OCI-M2 (cell line): ENCODE results near the gene ASB14.
"Not testable (repeated sequence)": the region's sequence is repeated elsewhere in the genome, so short reads cannot be mapped to it uniquely, and the experiment has no call there.

Source experiments
- DNase-seq: peaks from one replicate; lab custom pipeline; 2025; ENCODE audit not compliant: unreplicated experiment; lab: John Stamatoyannopoulos, UW

The ASB14 gene

DNA sequence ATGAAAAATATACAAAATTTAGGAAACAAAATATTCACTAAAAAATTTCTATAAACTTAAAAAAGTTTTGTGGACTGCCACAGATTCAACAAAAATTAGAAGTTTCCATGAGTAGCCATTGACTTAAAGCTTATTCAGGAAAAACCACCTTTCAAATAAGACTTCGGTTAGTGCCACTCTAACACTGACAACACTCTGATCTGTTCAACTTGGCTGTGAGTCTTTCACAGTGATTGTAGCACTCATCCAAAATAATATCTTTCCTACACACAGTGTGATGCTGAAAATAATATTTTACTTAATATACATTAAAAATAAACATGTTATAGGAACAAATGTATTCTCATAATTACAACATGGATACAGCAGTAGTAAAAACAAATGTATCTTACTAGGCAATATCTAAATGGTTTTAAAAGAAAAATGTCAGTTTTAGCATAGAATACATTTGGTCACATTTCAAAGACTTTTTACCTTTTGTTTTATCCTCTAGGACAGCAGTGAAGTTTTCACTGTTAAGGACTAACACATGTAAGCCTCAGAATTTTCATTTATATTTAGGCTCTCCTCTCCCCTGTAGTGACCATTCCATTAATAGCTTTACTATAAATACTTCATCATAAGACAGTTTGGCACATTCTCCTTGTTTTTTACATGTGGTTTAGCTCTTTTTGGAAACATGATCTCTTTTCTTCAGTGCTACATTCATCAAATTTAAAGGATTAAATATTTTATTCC lies at the start of gene ASB14:
Gene ASB14, minus strand, starts transcription at position 527 of the 738 bp plus-strand sequence. CDS start 652 bp downstream, outside the sequence.
- no peak for DNase-seq

DNA sequence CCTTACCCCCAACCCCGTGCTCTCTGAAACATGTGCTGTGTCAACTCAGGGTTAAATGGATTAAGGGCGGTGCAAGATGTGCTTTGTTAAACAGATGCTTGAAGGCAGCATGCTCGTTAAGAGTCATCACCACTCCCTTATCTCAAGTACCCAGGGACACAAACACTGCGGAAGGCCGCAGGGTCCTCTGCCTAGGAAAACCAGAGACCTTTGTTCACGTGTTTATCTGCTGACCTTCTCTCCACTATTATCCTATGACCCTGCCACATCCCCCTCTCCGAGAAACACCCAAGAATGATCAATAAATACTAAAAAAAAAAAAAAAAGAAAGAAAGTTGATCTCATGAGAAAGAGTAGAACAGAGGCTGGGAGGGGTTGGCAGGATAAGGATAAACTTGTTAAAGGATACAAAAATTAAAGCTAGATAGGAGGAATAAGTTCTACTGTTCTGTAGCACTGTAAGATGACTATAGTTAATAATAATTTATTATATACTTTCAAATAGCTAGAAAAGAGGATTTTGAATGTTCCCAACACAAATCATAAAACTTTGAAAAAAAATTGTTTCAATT lies 46.7 kb upstream of the ASB14 start:
- DNase-seq, result not testable (repeated sequence)

DNA sequence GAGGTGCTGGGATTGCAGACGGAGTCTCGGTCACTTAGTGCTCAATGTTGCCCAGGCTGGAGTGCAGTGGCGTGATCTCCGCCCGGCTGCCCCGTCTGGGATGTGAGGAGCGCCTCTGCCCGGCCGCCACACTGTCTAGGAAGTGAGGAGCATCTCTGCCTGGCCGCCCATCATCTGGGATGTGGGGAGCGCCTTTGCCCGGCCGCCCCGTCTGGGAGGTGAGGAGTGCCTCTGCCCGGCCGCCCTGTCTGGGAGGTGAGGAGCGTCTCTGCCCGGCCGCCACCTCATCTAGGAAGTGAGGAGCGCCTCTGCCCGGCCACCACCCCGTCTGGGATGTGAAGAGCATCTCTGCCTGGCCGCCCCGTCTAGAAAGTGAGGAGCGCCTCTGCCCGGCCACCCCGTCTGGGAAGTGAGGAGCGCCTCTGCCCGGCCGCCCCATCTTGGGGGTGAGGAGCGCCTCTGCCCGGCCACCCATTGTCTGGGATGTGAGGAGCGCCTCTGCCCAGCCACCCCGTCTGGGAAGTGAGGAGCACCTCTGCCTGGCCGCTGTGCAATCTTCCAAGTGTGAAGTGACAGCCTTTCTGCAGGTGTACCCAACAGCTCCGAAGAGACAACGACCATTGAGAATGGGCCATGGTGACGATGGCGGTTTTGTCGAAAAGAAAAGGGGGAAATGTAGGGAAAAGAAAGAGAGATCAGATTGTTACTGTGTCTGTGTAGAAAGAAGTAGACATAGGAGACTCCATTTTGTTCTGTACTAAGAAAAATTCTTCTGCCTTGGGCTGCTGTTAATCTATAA lies 46.0 kb upstream of the ASB14 start:
- not testable (repeated sequence) for DNase-seq

DNA sequence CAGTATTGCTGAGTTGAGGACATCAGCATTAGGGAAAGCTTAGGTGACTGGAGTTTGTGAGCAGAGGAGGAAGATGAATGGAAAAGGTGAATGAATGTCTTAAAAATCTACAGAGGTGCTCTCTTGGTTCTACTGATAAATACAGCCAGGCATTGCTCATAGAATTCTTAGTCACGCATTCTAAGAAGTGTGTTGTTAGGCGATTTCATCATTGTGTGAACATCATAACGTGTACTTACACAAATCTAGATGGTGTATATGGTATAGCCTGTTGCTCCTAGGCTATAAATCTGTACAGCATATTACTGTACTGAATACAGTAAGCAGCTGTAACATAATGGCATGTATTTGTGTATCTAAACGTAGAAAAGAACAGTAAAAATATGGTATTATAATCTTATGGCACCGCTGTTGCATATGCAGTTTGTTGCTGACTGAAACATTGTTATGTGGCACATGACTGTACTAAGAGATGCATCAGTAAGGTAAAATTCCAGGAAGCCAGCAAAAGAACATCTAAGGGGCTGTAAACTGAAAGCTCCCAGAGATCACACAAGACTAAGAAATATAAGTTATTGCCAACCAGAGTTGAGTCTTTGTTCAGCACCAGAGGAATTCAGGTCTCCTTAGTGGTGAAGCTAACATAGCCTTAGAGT lies 42.9 kb upstream of the ASB14 start:
- DNase-seq, result no peak

DNA sequence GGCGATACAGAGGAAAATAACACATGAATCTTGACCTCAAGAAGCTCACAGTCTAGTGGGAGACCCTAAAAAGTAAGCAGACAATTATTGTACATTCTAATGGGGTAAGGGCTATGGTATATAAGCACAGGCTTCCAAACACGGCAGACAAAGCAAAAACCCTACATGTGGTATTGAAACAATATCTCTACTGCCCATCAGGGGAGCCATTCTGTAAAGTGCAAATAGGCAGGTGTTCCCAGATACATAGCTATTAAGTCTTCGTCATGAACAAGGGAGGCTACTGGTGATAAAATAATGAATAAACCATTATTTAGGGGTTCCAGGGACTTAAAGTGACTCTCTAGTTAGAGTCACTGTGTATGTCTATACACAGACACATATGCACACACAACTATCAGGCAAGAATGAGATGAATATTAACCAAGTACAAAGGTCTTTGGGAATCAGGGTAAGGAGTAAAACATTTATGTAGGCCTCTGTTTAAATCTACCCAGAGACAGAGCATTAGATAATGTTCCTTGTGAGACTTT lies 38.7 kb upstream of the ASB14 start:
- no peak for DNase-seq

DNA sequence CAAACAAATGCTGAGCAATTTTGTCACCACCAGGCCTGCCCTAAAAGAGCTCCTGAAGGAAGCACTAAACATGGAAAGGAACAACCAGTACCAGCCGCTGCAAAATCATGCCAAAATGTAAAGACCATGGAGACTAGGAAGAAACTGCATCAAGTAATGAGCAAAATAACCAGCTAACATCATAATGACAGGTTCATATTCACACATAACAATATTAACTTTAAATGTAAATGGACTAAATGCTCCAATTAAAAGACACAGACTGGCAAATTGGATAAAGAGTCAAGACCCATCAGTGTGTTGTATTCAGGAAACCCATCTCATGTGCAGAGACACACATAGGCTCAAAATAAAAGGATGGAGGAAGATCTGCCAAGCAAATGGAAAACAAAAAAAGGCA lies 34.0 kb upstream of the ASB14 start:
- not testable (repeated sequence) for DNase-seq

DNA sequence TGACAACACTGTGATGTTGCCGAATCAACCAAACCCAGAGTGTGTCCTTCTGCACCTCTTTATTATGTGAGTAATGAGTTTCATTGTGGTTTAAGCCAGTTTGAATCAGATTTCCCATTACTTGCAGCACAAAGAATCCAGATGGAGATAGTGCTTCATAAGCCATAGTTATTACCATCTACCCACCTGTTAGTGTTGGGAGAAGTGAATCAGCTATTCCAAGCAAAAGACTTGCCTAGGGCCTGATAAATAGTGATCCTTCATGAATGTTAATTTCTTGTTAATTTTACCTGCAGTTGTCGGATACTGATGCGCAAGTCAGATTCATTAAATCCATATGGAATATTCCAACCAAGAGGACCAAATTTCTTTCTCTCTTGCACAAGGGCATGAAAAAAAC lies 21.7 kb upstream of the ASB14 start:
- DNase-seq, result no peak

DNA sequence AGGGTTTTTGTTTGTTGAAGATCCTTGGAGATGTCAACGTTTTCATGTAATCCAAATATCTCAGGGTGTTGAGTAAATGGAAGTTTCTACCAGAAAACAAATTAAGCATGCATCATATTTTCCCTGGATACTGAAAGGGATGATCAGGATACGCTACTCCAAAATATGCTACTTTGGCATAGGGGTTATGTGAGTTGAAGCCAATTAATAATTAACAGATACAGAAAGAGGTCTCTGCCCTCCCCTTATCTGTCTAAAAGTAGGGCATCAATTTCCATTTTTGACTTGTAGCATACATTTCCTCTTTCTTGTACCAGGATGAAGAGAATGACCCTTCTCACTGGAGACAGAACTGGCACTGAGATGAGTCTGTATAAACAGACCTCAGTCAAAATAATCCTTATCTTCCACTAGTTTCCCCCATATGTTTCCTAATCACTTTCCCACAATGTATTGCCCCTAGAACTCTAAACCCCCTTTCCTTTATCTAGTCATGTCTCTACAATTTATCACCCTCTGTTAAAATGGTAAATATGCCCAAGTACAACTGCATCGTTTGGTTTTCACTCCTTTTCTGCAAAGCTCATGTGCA lies 17.4 kb upstream of the ASB14 start:
- no peak for DNase-seq

DNA sequence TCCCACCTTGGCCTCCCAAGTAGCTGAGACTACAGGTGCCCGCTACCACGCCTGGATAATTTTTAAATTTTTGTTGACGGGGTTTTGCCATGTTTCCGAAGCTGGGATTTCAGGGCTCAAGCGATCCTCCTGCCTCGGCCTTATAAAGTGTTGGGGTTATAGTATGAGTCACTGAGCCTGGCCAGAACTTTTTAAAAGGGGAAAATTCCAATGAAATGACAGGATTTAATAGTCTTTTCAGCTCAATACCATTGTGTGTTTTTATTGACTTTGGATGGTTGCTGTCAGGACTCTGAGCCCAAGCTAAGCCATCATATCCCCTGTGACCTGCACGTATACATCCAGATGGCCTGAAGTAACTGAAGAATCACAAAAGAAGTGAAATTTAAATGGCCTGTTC lies 11.0 kb upstream of the ASB14 start:
- not testable (repeated sequence) for DNase-seq

DNA sequence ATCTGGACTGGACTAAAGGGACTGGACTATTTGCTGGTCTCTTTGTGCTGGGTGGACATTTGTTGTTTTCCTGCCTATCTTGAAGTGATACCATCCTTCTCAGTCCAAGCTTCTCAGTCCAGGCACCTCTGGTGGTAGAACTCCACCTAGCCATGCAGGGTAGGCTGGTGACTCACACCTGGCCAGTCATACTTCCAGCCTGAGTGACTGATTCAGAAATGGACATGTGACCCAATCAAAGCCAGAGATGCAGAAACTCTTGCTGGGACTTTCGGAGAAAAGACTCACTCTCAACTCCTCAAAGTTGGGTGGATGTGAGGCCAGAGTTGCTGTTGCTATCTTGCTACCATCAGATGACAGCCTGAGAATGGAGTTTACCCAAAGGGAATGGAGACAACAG lies 5.6 kb upstream of the ASB14 start:
- DNase-seq, result no peak

DNA sequence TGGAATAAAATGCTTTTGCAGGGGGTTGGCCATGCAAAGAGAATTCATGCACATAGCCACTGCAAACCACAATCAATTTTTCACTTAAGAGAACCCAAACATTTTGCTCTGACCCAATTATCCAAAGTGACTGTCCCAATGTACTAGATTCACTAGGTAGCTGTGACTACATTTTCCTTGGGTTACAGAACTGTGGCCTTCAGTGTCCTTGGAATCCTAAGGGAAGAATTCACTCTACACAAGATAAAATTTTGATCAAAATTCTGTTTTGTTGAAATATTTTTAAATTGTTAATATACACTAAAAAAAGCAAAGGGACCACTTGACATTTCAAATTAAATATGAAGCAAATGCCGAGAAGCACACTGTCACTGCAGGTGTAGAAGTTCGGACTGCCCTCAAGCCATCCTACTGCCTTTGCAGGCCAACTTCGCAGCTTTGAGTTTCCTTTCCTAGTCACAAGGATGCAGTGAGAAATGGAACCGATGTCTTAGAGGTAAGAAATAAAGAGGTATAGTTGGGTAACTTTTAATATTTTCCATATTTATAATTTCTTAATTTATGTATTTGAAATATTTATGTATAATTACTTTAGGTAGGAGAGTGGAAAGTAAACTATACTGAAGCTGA lies 527 bp upstream of the ASB14 start:
- DNase-seq, result no peak

DNA sequence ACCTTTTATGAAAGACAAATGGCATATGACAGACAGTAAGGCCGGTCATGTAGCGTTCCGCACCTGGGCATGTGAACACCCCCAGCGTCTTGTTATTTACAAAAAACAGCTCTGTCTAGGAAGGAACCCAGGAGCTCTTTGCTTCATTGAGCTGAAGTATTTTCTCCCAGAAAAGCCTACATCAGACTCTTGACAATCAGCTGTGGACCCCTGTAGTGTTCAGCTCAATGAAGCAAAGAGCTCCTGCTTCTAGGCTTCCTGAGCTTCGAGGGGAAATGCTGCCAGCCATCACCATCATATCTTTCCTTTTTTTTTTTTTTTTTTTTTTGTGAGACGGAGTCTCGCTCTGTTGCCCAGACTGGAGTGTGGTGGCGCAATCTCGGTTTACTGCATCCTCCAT lies 4.1 kb downstream of the ASB14 start:
- DNase-seq, result no peak

DNA sequence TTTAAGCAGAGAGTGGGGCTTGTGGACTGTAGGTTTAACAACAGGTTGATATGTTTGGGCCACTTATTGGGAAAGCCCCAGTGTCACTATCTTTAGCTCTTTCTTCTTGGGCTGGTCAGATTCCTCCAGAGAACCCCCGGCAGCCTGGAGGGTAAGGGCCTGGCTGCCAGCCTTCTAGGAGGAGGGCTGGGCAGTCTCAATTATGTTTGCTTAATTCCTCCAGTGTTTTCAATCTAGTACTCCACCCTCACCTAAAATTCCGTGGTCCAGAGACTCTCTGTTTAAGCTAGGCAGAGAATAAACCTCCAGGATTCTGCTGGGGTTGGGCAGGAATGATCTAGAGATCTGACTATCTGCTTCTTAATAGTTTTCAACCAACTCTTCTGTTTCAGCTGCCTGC lies 5.3 kb downstream of the ASB14 start:
- DNase-seq, result no peak

DNA sequence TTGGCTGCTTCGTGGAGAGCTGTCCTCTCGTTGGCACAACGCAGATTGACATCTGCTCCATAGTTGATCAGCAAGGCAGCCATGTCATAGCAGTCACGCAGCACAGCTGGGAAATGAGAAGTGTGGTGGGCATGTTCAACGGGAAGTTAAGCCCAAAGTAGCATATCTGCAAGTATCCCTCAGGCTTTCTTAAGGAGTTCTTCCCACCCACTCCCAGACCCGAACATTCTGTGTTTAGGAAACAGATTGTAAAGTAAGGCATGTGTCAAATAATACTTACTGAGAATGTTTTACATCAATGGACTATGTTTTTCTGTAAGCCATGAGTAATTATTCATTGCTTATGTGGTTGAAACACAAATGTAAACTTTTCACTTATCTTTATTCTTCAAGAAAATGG lies 9.2 kb downstream of the ASB14 start:
- no peak for DNase-seq

DNA sequence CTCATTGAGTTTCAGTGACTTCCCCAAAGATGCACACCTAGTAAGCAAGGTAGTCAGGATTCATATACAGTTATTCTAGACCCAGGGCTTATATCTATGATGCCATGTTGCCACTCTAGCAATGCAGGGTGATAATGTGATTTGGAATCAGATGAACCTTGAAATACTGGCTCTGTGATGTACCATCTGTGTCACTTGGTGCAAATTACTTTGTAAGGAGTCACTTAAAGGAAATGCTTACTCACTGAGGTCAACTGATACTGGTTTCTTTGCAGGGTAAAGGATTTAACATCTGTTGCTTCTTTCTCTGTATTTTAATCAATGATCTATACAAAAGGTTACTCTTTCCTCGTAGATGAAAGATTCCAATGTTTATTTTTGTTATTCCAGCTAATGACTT lies 10.8 kb downstream of the ASB14 start:
- no peak for DNase-seq

DNA sequence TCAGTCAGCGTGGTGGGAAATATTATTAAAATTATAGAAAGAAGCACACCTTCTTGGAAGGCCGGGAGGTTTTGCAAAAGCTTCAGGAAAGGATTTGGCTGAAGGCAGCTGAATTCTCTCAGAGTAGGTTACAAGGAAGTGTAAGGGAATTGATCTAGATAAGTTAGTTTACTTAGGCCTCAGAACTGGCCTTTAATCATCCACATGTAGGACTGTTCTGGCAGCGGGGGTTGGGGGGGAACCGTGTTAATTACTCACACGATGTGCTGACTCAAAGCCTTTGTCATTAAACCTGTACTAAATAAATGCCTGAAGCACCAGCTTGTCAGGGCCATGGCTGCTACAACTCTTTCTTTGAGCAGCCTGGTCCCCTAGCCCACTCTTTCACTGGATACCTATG lies 12.8 kb downstream of the ASB14 start:
- DNase-seq, result no peak

DNA sequence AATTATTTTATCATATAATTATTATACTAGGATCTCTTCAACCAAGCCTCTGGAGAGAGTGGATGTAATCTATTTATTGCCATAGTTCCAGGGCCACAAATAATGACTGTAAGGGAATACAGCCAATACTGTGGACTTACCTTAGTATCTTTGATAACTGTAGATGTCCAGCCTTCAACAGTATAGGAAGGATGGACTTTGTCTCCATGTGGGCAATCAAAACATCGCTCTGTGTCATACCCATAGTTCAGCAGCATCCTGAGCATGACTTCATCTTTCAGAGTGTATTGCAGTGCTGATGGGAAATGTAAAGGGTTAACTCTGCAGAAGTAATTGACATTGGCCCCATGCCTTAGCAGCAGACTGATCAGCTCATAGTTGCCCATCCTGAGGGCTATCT lies 14.2 kb downstream of the ASB14 start:
- DNase-seq, result no peak

DNA sequence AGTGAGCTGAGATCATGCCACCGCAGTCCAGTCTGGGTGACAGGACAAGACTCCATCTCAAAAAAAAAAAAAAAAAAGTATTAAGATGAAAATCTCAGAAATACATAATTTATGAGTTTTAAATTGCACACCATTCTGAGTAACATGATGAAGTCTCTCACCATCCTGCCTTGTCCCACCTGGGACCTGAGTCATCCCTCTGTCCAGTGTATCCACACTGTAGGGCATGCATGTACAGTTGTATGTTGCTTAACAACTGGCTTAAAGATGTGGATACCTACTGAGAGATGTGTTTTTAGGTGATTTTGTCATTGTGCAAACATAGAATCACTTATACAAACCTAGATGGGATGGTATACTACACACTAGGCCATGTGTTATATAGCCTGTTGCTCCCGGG lies 17.1 kb downstream of the ASB14 start:
- DNase-seq, result no peak

DNA sequence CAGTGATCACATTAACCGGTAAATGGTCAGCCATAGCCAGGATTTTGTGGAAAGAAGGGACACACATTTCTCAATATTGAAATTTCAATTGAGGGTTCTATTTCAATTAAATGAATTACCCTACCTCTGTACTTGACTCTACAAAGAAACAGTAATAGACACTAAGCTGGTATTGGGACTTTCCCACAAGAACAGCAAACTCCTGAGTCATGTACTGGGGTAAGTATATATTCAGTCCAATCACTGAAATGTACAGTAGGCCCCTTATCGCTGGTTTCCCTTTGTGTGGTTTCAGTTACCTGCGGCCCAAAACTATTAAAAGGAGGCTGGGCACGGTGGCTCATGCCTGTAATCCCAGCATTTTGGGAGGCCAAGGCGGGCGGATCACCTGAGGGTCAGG lies 17.6 kb downstream of the ASB14 start:
- DNase-seq, result no peak

DNA sequence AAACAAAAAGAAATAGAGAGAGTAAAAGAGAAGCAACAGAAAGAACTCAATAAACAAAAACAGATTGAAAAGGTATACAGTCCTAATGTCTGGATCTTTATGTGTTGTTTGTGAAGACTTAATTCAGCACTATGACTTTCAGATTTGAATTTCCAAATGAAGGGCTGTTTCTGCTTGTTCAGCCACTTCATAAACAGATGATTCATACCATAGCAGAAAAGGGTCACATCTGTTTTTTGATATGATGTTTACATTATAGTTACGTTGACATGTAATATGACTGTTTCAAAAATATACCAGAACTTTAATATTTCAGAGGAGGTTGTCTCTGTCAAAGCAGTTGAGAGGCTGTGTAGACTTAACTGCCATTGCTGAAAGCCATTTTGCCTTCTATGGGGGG lies 24.1 kb downstream of the ASB14 start:
- no peak for DNase-seq

DNA sequence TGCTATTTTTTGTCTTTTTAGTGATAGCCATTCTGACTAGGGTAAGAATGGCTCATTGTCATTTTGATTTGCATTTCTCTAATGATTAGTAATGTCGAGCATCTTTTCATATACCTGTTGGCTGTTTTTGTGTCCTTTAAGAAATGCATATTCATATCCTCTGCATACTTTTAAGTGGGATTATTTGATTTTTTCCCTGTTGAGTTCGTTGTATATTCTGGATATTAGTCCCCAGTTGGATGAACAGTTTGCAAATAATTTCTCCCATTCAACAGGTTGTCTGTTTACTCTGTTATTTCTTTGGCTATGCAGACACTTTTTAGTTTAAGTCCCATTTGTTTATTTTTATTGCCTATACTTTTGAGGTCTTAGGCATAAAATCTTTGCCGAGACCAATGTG lies 30.6 kb downstream of the ASB14 start:
- DNase-seq, result no peak
